ENCODE measurements around the gene LATS2. TPM values are rescaled to one million over a fixed set of nuclear protein-coding genes. Genes with fewer than 3 reads are reported as not detected.

The LATS2 gene
- total and polyA plus RNA-seq, 8 donors = 3.4 to 21.4 (median 7.7) TPM

DNA sequence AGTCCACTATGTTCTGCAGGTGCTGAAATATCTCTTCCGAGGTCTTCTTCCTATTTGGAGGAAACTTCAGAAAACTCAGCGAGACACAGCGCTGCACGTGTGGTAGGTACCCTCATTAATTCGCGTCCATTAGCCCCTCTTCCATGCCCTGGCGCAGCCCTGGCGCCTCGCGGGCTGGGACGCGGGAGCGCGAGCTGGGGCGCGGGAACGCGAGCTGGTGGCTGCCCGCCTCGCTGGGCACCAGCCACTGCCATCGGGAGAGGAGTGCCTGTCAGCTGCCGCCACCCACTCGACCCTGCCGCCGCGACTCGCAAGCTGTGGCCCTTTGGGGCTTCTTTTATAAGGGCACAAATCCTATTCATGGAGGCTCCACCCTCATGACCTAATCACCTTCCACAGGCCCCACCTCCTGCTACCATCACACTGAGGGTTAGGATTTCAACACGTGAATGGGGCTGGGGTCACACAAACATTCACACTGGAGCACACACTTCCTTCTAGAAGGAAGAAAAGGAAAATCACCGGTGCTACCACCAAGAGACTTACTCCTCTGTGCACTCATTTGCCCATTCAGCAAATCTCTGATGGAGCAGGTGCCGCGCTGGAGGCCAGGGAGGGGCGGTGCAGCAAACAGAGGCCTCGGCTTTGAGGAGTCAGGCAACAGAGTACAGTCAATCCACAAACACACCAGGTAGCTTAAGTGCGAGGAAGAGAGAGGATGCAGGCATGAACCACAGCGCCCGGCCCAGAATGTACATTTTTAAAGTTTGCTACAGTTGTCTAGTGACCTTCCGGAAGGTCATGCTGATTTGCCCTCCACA is 43.0 kb upstream of the LATS2 start:
- intact Hi-C loops (cut with DNase I; ENCODE audit: low total_unique reads) = loop anchor here (10.0 kb wide), 1 partner anchor 380 kb away; no protein-coding TSS in a partner anchor
- no peaks in the 10 kb centered on the region for H3K36me3 ChIP-seq

GRCh38 chr13:21101865-21102576 is 40.6 kb upstream of the LATS2 start:
- TF ChIP-seq EP300 (IDR thresholded peaks at IDR 0.05) = no peak
- 81 to 88% (median 84%) methylated on average over 12 of the region's 12 CpGs for WGBS, 5 donors
- Histone ChIP-seq H3K36me3 (no peaks in the 10 kb centered on the region), H3K9me3 (no peaks in the 10 kb centered on the region), H3K27me3 (no peaks in the 10 kb centered on the region), H3K27ac (no peak overlapping the region), H3K4me3 (no peak overlapping the region), H3K4me1 (no peaks in the 10 kb centered on the region)
- intact Hi-C loops (cut with DNase I; ENCODE audit: low total_unique reads) = loop anchor here (10.0 kb wide), 1 partner anchor 383 kb away; no protein-coding TSS in a partner anchor
- no peak for DNase-seq

More for the DNA sequence above, 43.0 kb upstream of the LATS2 start:
- no peak for DNase-seq
- Histone ChIP-seq H3K4me1 (no peaks in the 10 kb centered on the region), H3K27me3 (no peaks in the 10 kb centered on the region), H3K4me3 (no peak overlapping the region), H3K9me3 (no peaks in the 10 kb centered on the region), H3K27ac (no peak overlapping the region)
- 90 to 96% (median 93%) methylated on average over 35 to 37 of the region's 37 CpGs for WGBS, 5 donors
- TF ChIP-seq POLR2A (IDR thresholded peaks at IDR 0.05) = no peak
- TF ChIP-seq POLR2AphosphoS5 (IDR thresholded peaks at IDR 0.05) = no peak
- no peak for TF ChIP-seq EP300 (IDR thresholded peaks at IDR 0.05)

GRCh38 chr13:21100994-21101757 is 39.8 kb upstream of the LATS2 start:
- Histone ChIP-seq H3K27ac (no peak overlapping the region), H3K9me3 (no peaks in the 10 kb centered on the region), H3K4me3 (no peak overlapping the region), H3K36me3 (no peaks in the 10 kb centered on the region), H3K27me3 (no peaks in the 10 kb centered on the region), H3K4me1 (no peaks in the 10 kb centered on the region)
- 70 to 81% (median 71%) methylated on average over 12 of the region's 12 CpGs for WGBS, 5 donors
- no peak for DNase-seq
- intact Hi-C loops (cut with DNase I; ENCODE audit: low total_unique reads) = loop anchor here (10.0 kb wide), 1 partner anchor 384 kb away; no protein-coding TSS in a partner anchor
- no peak for TF ChIP-seq CTCF (IDR thresholded peaks at IDR 0.05)
- no peak for TF ChIP-seq POLR2AphosphoS5 (IDR thresholded peaks at IDR 0.05)
- no peak for TF ChIP-seq EP300 (IDR thresholded peaks at IDR 0.05)
- no peak for TF ChIP-seq POLR2A (IDR thresholded peaks at IDR 0.05)

DNA sequence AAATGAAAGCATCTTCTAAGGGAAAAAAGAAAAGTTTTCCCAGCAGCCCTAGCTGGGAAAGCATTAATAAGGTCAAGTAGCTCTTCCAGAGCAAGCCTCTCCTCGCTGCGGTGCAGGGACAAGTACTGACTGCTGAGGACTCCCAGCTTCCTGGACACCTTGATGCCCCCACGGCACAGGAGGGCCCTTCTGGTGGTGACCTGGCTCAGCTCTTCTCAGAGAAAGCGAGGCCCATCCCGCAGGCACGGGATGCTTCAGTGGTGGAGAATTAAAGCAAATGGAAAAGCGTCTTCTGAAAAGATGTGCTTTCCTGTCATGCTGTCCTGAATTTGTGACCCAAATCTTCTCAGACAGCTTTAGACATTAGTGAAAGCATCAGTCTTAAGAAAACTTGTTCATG is 38.8 kb upstream of the LATS2 start:
- H3K4me3 ChIP-seq = no peak overlapping the region
- H3K4me1 ChIP-seq = no peaks in the 10 kb centered on the region
- TF ChIP-seq EP300 (IDR thresholded peaks at IDR 0.05) (no peak), POLR2A (IDR thresholded peaks at IDR 0.05) (no peak), POLR2AphosphoS5 (IDR thresholded peaks at IDR 0.05) (no peak), CTCF (IDR thresholded peaks at IDR 0.05) (no peak)
- H3K27me3 ChIP-seq = no peaks in the 10 kb centered on the region
- no peaks in the 10 kb centered on the region for H3K36me3 ChIP-seq
- WGBS, 5 donors = 87 to 93% (median 89%) methylated on average over 7 of the region's 7 CpGs
- no peaks in the 10 kb centered on the region for H3K9me3 ChIP-seq
- no peak for DNase-seq
- intact Hi-C loops (cut with DNase I; ENCODE audit: low total_unique reads) = loop anchor here (10.0 kb wide), 1 partner anchor 385 kb away; no protein-coding TSS in a partner anchor
- H3K27ac ChIP-seq = no peak overlapping the region

- Histone ChIP-seq H3K36me3 (no peaks in the 10 kb centered on the region), H3K27me3 (no peaks in the 10 kb centered on the region), H3K4me1 (no peaks in the 10 kb centered on the region), H3K27ac (no peak overlapping the region), H3K4me3 (no peak overlapping the region), H3K9me3 (no peaks in the 10 kb centered on the region)
- TF ChIP-seq POLR2A (IDR thresholded peaks at IDR 0.05) (no peak), CTCF (IDR thresholded peaks at IDR 0.05) (no peak), EP300 (IDR thresholded peaks at IDR 0.05) (no peak), POLR2AphosphoS5 (IDR thresholded peaks at IDR 0.05) (no peak)
- intact Hi-C loops (cut with DNase I; ENCODE audit: low total_unique reads) = no loop called here
- no peak for DNase-seq
- WGBS, 5 donors = 61 to 86% (median 84%) methylated on average over 1 of the region's 1 CpG
Observed at GRCh38 chr13:21095311-21095710, 33.9 kb upstream of the LATS2 start.
